ENCODE measurements around the gene GLUD1. TPM values are rescaled to one million over a fixed set of nuclear protein-coding genes. Genes with fewer than 3 reads are reported as not detected.

GLUD1 gene
- total RNA-seq, 1 experiment from 2014 or later = 275 TPM

GRCh38 chr10:87059401-87059800 lies 35.2 kb downstream of the GLUD1 start:
- no TSS peak for BruUV-seq (replicated peaks)
- no peak for TF ChIP-seq CTCF (IDR thresholded peaks at IDR 0.05; ENCODE audit: unreplicated experiment)
- Mint-ChIP-seq H3K9me3 (ENCODE audit: unreplicated experiment) (no peaks in the 10 kb centered on the region), H3K27me3 (ENCODE audit: insufficient read depth, unreplicated experiment) (no peaks in the 10 kb centered on the region), H3K4me3 (ENCODE audit: unreplicated experiment) (no peak overlapping the region), H3K27ac (ENCODE audit: low read depth, unreplicated experiment) (no peak overlapping the region), H3K4me1 (ENCODE audit: insufficient read depth, unreplicated experiment) (no peaks in the 10 kb centered on the region), H3K36me3 (ENCODE audit: insufficient read depth, unreplicated experiment) (no peaks in the 10 kb centered on the region)
- CTCF ChIA-PET = no interaction called here
- intact Hi-C loops (cut with micrococcal nuclease) = no loop called here
- POLR2A ChIA-PET = interaction anchor here (1.2 kb wide), 1 partner anchor 32 kb away, joined by 3 read pairs; no protein-coding TSS in a partner anchor
- DNase-seq (ENCODE audit: unreplicated experiment) = no peak

GRCh38 chr10:87058171-87058570 lies 36.5 kb downstream of the GLUD1 start:
- no peaks in the 10 kb centered on the region for H3K9me3 Mint-ChIP-seq (ENCODE audit: unreplicated experiment)
- DNase-seq (ENCODE audit: unreplicated experiment) = no peak
- ChIA-PET CTCF (interaction anchor here (0.6 to 1.2 kb wide), 4 partner anchors 11 to 613 kb away, joined by 3 to 5 read pairs (median 4); no protein-coding TSS in a partner anchor), POLR2A (interaction anchor here (1.0 to 1.7 kb wide), 2 partner anchors 9 to 13 kb away, joined by 3 to 4 read pairs; no protein-coding TSS in a partner anchor)
- no peaks in the 10 kb centered on the region for H3K36me3 Mint-ChIP-seq (ENCODE audit: insufficient read depth, unreplicated experiment)
- intact Hi-C loops (cut with micrococcal nuclease) = no loop called here
- no peak overlapping the region for H3K4me3 Mint-ChIP-seq (ENCODE audit: unreplicated experiment)
- H3K4me1 Mint-ChIP-seq (ENCODE audit: insufficient read depth, unreplicated experiment) = no peaks in the 10 kb centered on the region
- no peak for TF ChIP-seq CTCF (IDR thresholded peaks at IDR 0.05; ENCODE audit: unreplicated experiment)
- H3K27me3 Mint-ChIP-seq (ENCODE audit: insufficient read depth, unreplicated experiment) = no peaks in the 10 kb centered on the region
- BruUV-seq (replicated peaks) = no TSS peak
- no peak overlapping the region for H3K27ac Mint-ChIP-seq (ENCODE audit: low read depth, unreplicated experiment)

- CTCF ChIA-PET = interaction anchor here (1.0 to 1.8 kb wide), 4 partner anchors 13 to 116 kb away, joined by 3 to 9 read pairs (median 4); no protein-coding TSS in a partner anchor
- POLR2A ChIA-PET = interaction anchor here (0.7 to 1.9 kb wide), 5 partner anchors 9 to 105 kb away, joined by 3 to 7 read pairs (median 5); partner anchors contain the start of gene ADIRF
- H3K27me3 Mint-ChIP-seq (ENCODE audit: insufficient read depth, unreplicated experiment) = no peaks in the 10 kb centered on the region
- H3K4me1 Mint-ChIP-seq (ENCODE audit: insufficient read depth, unreplicated experiment) = no peaks in the 10 kb centered on the region
- intact Hi-C loops (cut with micrococcal nuclease) = no loop called here
- BruUV-seq (replicated peaks) = no TSS peak
- TF ChIP-seq CTCF (IDR thresholded peaks at IDR 0.05; ENCODE audit: unreplicated experiment) = no peak
- no peaks in the 10 kb centered on the region for H3K36me3 Mint-ChIP-seq (ENCODE audit: insufficient read depth, unreplicated experiment)
- H3K9me3 Mint-ChIP-seq (ENCODE audit: unreplicated experiment) = no peaks in the 10 kb centered on the region
- no peak overlapping the region for H3K27ac Mint-ChIP-seq (ENCODE audit: low read depth, unreplicated experiment)
- H3K4me3 Mint-ChIP-seq (ENCODE audit: unreplicated experiment) = no peak overlapping the region
- DNase-seq (ENCODE audit: unreplicated experiment) = no peak
Observed at GRCh38 chr10:87054373-87055295, 40.0 kb downstream of the GLUD1 start.

GRCh38 chr10:87053577-87054181 lies 41.0 kb downstream of the GLUD1 start:
- no peak overlapping the region for H3K27ac Mint-ChIP-seq (ENCODE audit: low read depth, unreplicated experiment)
- H3K9me3 Mint-ChIP-seq (ENCODE audit: unreplicated experiment) = no peaks in the 10 kb centered on the region
- POLR2A ChIA-PET = interaction anchor here (1.1 to 1.9 kb wide), 5 partner anchors 10 to 299 kb away, joined by 3 to 7 read pairs (median 5); no protein-coding TSS in a partner anchor
- H3K36me3 Mint-ChIP-seq (ENCODE audit: insufficient read depth, unreplicated experiment) = no peaks in the 10 kb centered on the region
- no peaks in the 10 kb centered on the region for H3K27me3 Mint-ChIP-seq (ENCODE audit: insufficient read depth, unreplicated experiment)
- no peak overlapping the region for H3K4me3 Mint-ChIP-seq (ENCODE audit: unreplicated experiment)
- H3K4me1 Mint-ChIP-seq (ENCODE audit: insufficient read depth, unreplicated experiment) = no peaks in the 10 kb centered on the region
- intact Hi-C loops (cut with micrococcal nuclease) = no loop called here
- TF ChIP-seq CTCF (IDR thresholded peaks at IDR 0.05; ENCODE audit: unreplicated experiment) = no peak
- no TSS peak for BruUV-seq (replicated peaks)
- no peak for DNase-seq (ENCODE audit: unreplicated experiment)
- CTCF ChIA-PET = interaction anchor here (1.0 to 1.8 kb wide), 4 partner anchors 12 to 115 kb away, joined by 3 to 9 read pairs (median 4); no protein-coding TSS in a partner anchor
